ENCODE data around the gene DRAP1. TPM values are rescaled to one million over a fixed set of nuclear protein-coding genes. Genes with fewer than 3 reads are reported as not detected.
A peak's percentile ranks its signal among the peaks of the same experiment; 100 is the strongest.

The DRAP1 gene
- total and polyA plus RNA-seq, 2 experiments from 2014 or later: 121 to 294 TPM

GRCh38 chr11:65912845-65913244, 6.4 kb upstream of the DRAP1 start (continued):
- no peak for TF ChIP-seq REST (IDR thresholded peaks at IDR 0.05; ENCODE audit: unreplicated experiment)
- TF ChIP-seq ZNF114 (CRISPR knock-in tag; IDR thresholded peaks at IDR 0.05): no peak
- TF ChIP-seq STAT1 (IDR thresholded peaks at IDR 0.05; ENCODE audit: unreplicated experiment): no peak
- no peak for TF ChIP-seq ZNF331 (CRISPR knock-in tag; IDR thresholded peaks at IDR 0.05; ENCODE audit: low read depth)
- TF ChIP-seq POLR2AphosphoS5 (IDR thresholded peaks at IDR 0.05; ENCODE audit: low read depth): no peak
- TF ChIP-seq CTCF (conservative IDR thresholded peaks at IDR 0.05; ENCODE audit: low read depth in 2 of 2): no peak
- TF ChIP-seq CREB1 (CRISPR knock-in tag; IDR thresholded peaks at IDR 0.05; ENCODE audit: low read depth): no peak
- no peak for TF ChIP-seq EZH2phosphoT487 (IDR thresholded peaks at IDR 0.05; ENCODE audit: unreplicated experiment)

- H3K4me1 ChIP-seq (ENCODE audit: insufficient read depth): peaks cover 7% of the 10 kb centered on the region
- no peak for DNase-seq (ENCODE audit: low spot score)
- H3K27ac ChIP-seq (ENCODE audit: low read depth): no peak overlapping the region
- Mint-ChIP-seq H3K4me3 (peak overlapping the region; percentile 9; the same call in 1 of the 3 replicates), H3K9me3 (no peaks in the 10 kb centered on the region), H3K36me3 (ENCODE audit: low read depth) (peaks cover 3% of the 10 kb centered on the region; the same call in 1 of the 3 replicates), H3K27me3 (ENCODE audit: insufficient read depth, low read depth, poor library complexity) (peaks cover 23% of the 10 kb centered on the region), H3K27ac (no peak overlapping the region; the same call in 1 of the 2 replicates), H3K4me1 (peaks cover 10% of the 10 kb centered on the region)
- no peaks in the 10 kb centered on the region for H3K27me3 ChIP-seq (ENCODE audit: insufficient read depth)
- no peak for ATAC-seq
- H3F3A ChIP-seq (replicated peaks; ENCODE audit: low read depth): 0 out of 2 replicates have a peak, but pooled peaks cover 6% of the 10 kb centered on the region
- H2AFZ ChIP-seq: no peak overlapping the region
- no peaks in the 10 kb centered on the region for H3K9me2 ChIP-seq (ENCODE audit: insufficient read depth)
- peaks cover 7% of the 10 kb centered on the region for H3K79me2 ChIP-seq (replicated peaks; ENCODE audit: insufficient read depth)
- no peaks in the 10 kb centered on the region for H4K20me1 ChIP-seq (replicated peaks; ENCODE audit: insufficient read depth)
- no peak overlapping the region for H3K4me3 ChIP-seq
- no peaks in the 10 kb centered on the region for H3K36me3 ChIP-seq (ENCODE audit: insufficient read depth)
- H3K4me2 ChIP-seq: no peak overlapping the region
- no peak for TF ChIP-seq ZNF114 (CRISPR knock-in tag; IDR thresholded peaks at IDR 0.05)
- no peak for TF ChIP-seq POLR2AphosphoS5 (IDR thresholded peaks at IDR 0.05; ENCODE audit: low read depth)
- TF ChIP-seq REST (IDR thresholded peaks at IDR 0.05; ENCODE audit: unreplicated experiment): no peak
- TF ChIP-seq CREB1 (CRISPR knock-in tag; IDR thresholded peaks at IDR 0.05; ENCODE audit: low read depth): no peak
Observed at GRCh38 chr11:65915101-65915820, 4.0 kb upstream of the DRAP1 start.
